Measurements from ENCODE around the gene SDF2L1.
"Not testable (repeated sequence)": the region's sequence is repeated elsewhere in the genome, so short reads cannot be mapped to it uniquely, and the experiment has no call there.

The SDF2L1 gene

DNA sequence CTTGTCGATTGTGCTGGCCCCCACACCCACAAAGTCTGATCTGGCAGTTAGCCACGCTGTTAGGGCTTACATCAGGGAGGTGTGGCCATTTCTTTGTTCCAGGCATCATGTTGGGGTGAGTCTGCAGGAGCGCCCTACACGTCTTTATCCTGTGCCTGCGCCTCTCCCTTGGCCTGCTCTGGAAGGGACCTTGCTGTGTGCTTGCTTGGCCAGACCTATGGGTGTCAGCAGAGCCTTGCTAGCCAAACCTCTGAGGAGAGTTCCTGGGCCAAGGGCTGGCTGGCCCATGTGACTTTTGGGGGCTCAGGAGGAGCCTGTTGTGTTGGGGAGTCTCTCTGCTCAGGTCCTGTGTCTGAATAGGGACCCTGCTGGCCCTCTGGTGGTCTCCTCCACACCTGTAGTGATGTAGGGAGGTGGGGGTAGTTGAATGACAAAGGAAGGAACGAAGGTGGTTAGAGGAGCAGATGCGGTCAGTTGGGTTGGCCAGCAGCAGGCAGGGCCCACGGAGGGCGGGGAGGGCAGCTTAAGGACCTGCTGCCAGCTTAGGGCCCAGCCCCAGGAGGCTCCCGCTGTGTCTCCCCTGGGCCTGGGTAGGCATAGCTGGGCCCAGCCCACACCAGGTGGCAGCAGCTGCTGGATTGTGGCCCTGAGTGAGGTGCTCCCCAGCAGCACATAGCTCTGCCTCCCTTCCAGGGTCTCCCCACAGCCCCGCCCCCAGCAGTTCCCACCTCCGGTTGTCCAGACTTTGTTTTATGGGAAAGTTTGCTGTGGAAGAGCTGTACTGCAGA is 31.6 kb downstream of the SDF2L1 start:
- Histone ChIP-seq H3K14ac (ENCODE audit: low read length in 2 of 2) (no peak overlapping the region), H3K9ac (ENCODE audit: low read length) (no peak overlapping the region), H3K4me3 (ENCODE audit: insufficient read depth in 1 of 2, low read depth in 1 of 2, low read length in 2 of 2) (no peak overlapping the region), H4K8ac (ENCODE audit: low read length) (no peak overlapping the region), H3K27me3 (ENCODE audit: control insufficient read depth in 1 of 2, insufficient read depth in 1 of 2, low read length in 2 of 2) (no peaks in the 10 kb centered on the region), H4K91ac (ENCODE audit: low read length) (no peak overlapping the region), H3K79me1 (replicated peaks; ENCODE audit: low read length, poor library complexity, severe bottlenecking) (peaks cover 17% of the 10 kb centered on the region), H3K9me3 (ENCODE audit: control insufficient read depth, low read length) (no peaks in the 10 kb centered on the region), H2BK120ac (ENCODE audit: low read depth, low read length) (no peak overlapping the region), H2BK5ac (ENCODE audit: low read depth, low read length, poor library complexity, severe bottlenecking) (no peak overlapping the region), H2AFZ (ENCODE audit: low read depth, low read length) (no peak overlapping the region), H3K23ac (ENCODE audit: low read length in 2 of 2) (no peak overlapping the region), H2BK15ac (ENCODE audit: low read depth, poor library complexity, severe bottlenecking) (no peak overlapping the region), H3K36me3 (ENCODE audit: control insufficient read depth in 1 of 2, insufficient read depth in 2 of 2, low read depth in 1 of 2, low read length in 2 of 2) (peaks cover 41 to 61% of the 10 kb centered on the region in 2 experiments), H3K27ac (ENCODE audit: low read length, poor library complexity, severe bottlenecking) (no peak overlapping the region), H3K4me1 (ENCODE audit: control insufficient read depth, insufficient read depth, low read depth, low read length) (peaks cover 28% of the 10 kb centered on the region), H3K18ac (ENCODE audit: low read depth in 1 of 2, low read length in 2 of 2) (no peak overlapping the region), H3K4me2 (ENCODE audit: low read length, poor library complexity, severe bottlenecking) (no peak overlapping the region), H3K4ac (ENCODE audit: low read depth in 1 of 2, low read length in 2 of 2) (no peak overlapping the region), H2AK5ac (ENCODE audit: low read length, severe bottlenecking) (peak overlapping the region; percentile 13), H2BK12ac (ENCODE audit: low read length in 2 of 2) (no peak overlapping the region)
- no peak for DNase-seq
- WGBS: 98% methylated on average over 10 of the region's 12 CpGs

DNA sequence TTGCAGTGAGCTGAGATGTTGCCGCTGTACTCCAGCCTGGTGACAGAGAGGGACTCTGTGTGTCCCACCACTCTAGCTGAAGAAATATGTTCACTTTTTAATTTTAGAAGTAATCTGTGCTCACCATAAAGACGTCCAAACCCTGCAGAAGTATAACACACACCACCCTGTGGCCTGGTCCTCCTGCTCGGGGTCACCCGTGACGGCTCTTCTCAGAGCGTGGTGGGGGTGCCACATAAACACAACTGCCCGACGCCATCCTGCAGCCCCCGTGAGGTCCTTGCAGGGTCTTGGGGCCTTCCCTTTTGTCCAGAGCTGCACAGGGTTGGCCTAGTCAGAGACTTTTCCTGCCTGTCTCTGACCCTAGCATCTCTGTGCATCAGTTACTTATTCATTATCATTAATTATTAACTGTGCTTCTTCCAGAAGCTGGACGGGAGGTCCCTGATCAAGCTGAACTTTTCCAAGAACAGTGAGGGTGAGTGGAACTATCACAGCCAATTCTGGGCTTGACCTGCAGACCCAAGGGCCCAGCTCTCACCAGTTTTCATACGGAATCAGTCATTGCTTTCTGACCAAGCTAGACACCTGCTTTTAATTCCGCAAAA is 32.6 kb downstream of the SDF2L1 start:
- Histone ChIP-seq H3K27me3 (ENCODE audit: control insufficient read depth in 1 of 2, insufficient read depth in 1 of 2, low read length in 2 of 2) (no peaks in the 10 kb centered on the region), H3K9me3 (ENCODE audit: control insufficient read depth, low read length) (no peaks in the 10 kb centered on the region), H3K18ac (ENCODE audit: low read depth in 1 of 2, low read length in 2 of 2) (no peak overlapping the region), H3K36me3 (ENCODE audit: control insufficient read depth in 1 of 2, insufficient read depth in 2 of 2, low read depth in 1 of 2, low read length in 2 of 2) (peaks cover 41 to 59% of the 10 kb centered on the region in 2 experiments), H2BK12ac (ENCODE audit: low read length in 2 of 2) (no peak overlapping the region), H3K4me1 (ENCODE audit: control insufficient read depth, insufficient read depth, low read depth, low read length) (peaks cover 28% of the 10 kb centered on the region), H3K23ac (ENCODE audit: low read length in 2 of 2) (no peak overlapping the region), H3K9ac (ENCODE audit: low read length) (no peak overlapping the region), H2BK15ac (ENCODE audit: low read depth, poor library complexity, severe bottlenecking) (no peak overlapping the region), H2AFZ (ENCODE audit: low read depth, low read length) (no peak overlapping the region), H3K14ac (ENCODE audit: low read length in 2 of 2) (no peak overlapping the region), H3K27ac (ENCODE audit: low read length, poor library complexity, severe bottlenecking) (peak overlapping the region; percentile 24), H4K91ac (ENCODE audit: low read length) (no peak overlapping the region), H2BK120ac (ENCODE audit: low read depth, low read length) (no peak overlapping the region), H2AK5ac (ENCODE audit: low read length, severe bottlenecking) (no peak overlapping the region), H2BK5ac (ENCODE audit: low read depth, low read length, poor library complexity, severe bottlenecking) (no peak overlapping the region), H3K79me1 (replicated peaks; ENCODE audit: low read length, poor library complexity, severe bottlenecking) (peaks cover 14% of the 10 kb centered on the region), H3K4me2 (ENCODE audit: low read length, poor library complexity, severe bottlenecking) (peak overlapping the region; percentile 25), H3K4ac (ENCODE audit: low read depth in 1 of 2, low read length in 2 of 2) (no peak overlapping the region), H3K4me3 (ENCODE audit: insufficient read depth in 1 of 2, low read depth in 1 of 2, low read length in 2 of 2) (no peak overlapping the region), H4K8ac (ENCODE audit: low read length) (no peak overlapping the region)
- WGBS: 97% methylated on average over 11 of the region's 12 CpGs
- no peak for DNase-seq

DNA sequence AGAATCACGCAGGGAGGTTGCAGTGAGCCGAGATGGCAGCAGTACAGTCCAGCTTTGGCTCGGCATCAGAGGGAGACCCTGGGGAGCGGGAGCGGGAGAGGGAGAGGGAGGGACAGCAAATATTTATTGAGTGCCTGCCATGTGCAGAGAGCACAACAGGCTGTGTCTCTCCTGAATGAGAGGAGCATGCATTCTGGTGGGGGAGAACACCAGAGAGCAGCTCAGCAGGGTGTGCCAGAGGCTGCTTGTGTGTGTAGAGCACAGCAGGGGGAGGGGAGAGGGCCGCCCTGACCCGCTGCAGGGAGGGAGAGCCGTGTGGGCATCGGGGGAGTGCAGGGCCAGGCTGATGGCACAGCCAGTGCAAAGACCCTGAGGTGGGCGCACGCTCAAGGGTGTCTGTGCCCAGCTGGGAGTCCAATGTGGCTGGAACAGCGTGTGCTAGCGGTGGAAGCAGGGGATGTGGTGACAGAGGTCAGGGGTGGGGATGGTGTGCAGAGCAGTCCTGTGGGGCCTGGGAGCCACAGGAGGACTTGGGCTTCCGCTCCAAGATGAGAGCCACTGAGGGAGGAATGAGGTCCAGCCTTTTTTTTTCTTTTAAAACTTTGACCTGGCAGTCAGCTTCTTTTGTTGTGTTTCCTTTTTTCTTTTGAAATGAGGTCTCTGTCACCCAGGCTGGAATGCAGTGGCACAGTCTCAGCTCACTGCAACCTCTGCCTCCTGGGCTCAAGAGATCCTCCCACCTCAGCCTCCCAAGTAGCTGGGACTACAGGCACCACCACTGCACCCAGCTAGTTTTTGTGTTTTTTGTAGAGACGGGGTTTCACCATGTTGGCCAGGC is 35.7 kb downstream of the SDF2L1 start:
- H2AFZ ChIP-seq (ENCODE audit: low read depth, low read length): no peak overlapping the region
- no peak overlapping the region for H2AK5ac ChIP-seq (ENCODE audit: low read length, severe bottlenecking)
- no peak overlapping the region for H3K9ac ChIP-seq (ENCODE audit: low read length)
- H3K4ac ChIP-seq (ENCODE audit: low read depth in 1 of 2, low read length in 2 of 2): no peak overlapping the region
- H4K8ac ChIP-seq (ENCODE audit: low read length): no peak overlapping the region
- H3K14ac ChIP-seq (ENCODE audit: low read length in 2 of 2): no peak overlapping the region
- no peak overlapping the region for H2BK15ac ChIP-seq (ENCODE audit: low read depth, poor library complexity, severe bottlenecking)
- no peaks in the 10 kb centered on the region for H3K27me3 ChIP-seq (ENCODE audit: control insufficient read depth in 1 of 2, insufficient read depth in 1 of 2, low read length in 2 of 2)
- no peak overlapping the region for H4K91ac ChIP-seq (ENCODE audit: low read length)
- DNase-seq: no peak
- H3K4me1 ChIP-seq (ENCODE audit: control insufficient read depth, insufficient read depth, low read depth, low read length): peaks cover 42% of the 10 kb centered on the region
- H3K9me3 ChIP-seq (ENCODE audit: control insufficient read depth, low read length): no peaks in the 10 kb centered on the region
- WGBS: 94% methylated on average over 15 of the region's 15 CpGs
- no peak overlapping the region for H3K4me3 ChIP-seq (ENCODE audit: insufficient read depth in 1 of 2, low read depth in 1 of 2, low read length in 2 of 2)
- no peak overlapping the region for H3K18ac ChIP-seq (ENCODE audit: low read depth in 1 of 2, low read length in 2 of 2)
- peaks cover 7% of the 10 kb centered on the region for H3K79me1 ChIP-seq (replicated peaks; ENCODE audit: low read length, poor library complexity, severe bottlenecking)
- H2BK5ac ChIP-seq (ENCODE audit: low read depth, low read length, poor library complexity, severe bottlenecking): peak overlapping the region; percentile 37
- H3K27ac ChIP-seq (ENCODE audit: low read length, poor library complexity, severe bottlenecking): no peak overlapping the region
- no peak overlapping the region for H2BK120ac ChIP-seq (ENCODE audit: low read depth, low read length)
- no peak overlapping the region for H3K23ac ChIP-seq (ENCODE audit: low read length in 2 of 2)
- no peak overlapping the region for H2BK12ac ChIP-seq (ENCODE audit: low read length in 2 of 2)
- peaks cover 45 to 50% of the 10 kb centered on the region in 2 experiments for H3K36me3 ChIP-seq (ENCODE audit: control insufficient read depth in 1 of 2, insufficient read depth in 2 of 2, low read depth in 1 of 2, low read length in 2 of 2)
- H3K4me2 ChIP-seq (ENCODE audit: low read length, poor library complexity, severe bottlenecking): peak overlapping the region; percentile 29

DNA sequence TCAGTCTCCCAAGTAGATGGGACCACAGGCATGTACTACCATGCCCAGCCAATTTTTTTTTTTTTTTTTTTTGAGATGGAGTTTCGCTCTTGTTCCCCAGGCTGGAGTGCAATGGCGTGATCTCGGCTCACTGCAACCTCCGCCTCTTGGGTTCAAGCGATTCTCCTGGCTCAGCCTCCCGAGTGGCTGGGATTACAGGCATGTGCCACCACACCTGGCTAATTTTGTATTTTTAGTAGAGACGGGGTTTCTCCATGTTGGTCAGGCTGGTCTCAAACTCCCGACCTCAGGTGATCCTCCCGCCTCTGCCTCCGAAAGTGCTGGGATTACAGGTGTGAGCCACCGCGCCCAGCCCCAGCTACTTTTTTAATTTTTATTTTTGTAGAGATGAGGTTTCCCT is 36.7 kb downstream of the SDF2L1 start:
- H3K79me1 ChIP-seq (replicated peaks; ENCODE audit: low read length, poor library complexity, severe bottlenecking); H2BK12ac ChIP-seq (ENCODE audit: low read length in 2 of 2); H2BK15ac ChIP-seq (ENCODE audit: low read depth, poor library complexity, severe bottlenecking); H3K27me3 ChIP-seq (ENCODE audit: control insufficient read depth in 1 of 2, insufficient read depth in 1 of 2, low read length in 2 of 2); H4K91ac ChIP-seq (ENCODE audit: low read length); H3K23ac ChIP-seq (ENCODE audit: low read length in 2 of 2); H3K4me2 ChIP-seq (ENCODE audit: low read length, poor library complexity, severe bottlenecking); H2AK5ac ChIP-seq (ENCODE audit: low read length, severe bottlenecking); H3K14ac ChIP-seq (ENCODE audit: low read length in 2 of 2); H3K4ac ChIP-seq (ENCODE audit: low read depth in 1 of 2, low read length in 2 of 2); H2BK120ac ChIP-seq (ENCODE audit: low read depth, low read length); DNase-seq; H3K9me3 ChIP-seq (ENCODE audit: control insufficient read depth, low read length); H3K27ac ChIP-seq (ENCODE audit: low read length, poor library complexity, severe bottlenecking); H4K8ac ChIP-seq (ENCODE audit: low read length); H3K4me3 ChIP-seq (ENCODE audit: insufficient read depth in 1 of 2, low read depth in 1 of 2, low read length in 2 of 2); H3K9ac ChIP-seq (ENCODE audit: low read length); H3K18ac ChIP-seq (ENCODE audit: low read depth in 1 of 2, low read length in 2 of 2); H2AFZ ChIP-seq (ENCODE audit: low read depth, low read length); H2BK5ac ChIP-seq (ENCODE audit: low read depth, low read length, poor library complexity, severe bottlenecking): not testable (repeated sequence)
- H3K36me3 ChIP-seq (ENCODE audit: control insufficient read depth in 1 of 2, insufficient read depth in 2 of 2, low read depth in 1 of 2, low read length in 2 of 2): peaks cover 44 to 49% of the 10 kb centered on the region in 2 experiments
- WGBS: 98% methylated on average over 6 of the region's 12 CpGs
- peaks cover 39% of the 10 kb centered on the region for H3K4me1 ChIP-seq (ENCODE audit: control insufficient read depth, insufficient read depth, low read depth, low read length)
